Aortic smooth muscle cell (primary cell): Measurements from ENCODE around the gene DDHD1. TPM values are rescaled to one million over a fixed set of nuclear protein-coding genes. Genes with fewer than 3 reads are reported as not detected.

Source experiments
- total RNA-seq: library from RNA; depleted of rRNA; stranded (reverse); fragments of >200 nt; gene quantifications from 2 replicates; pipeline ENCODE4 v1.2.3, GENCODE V29; 2014

DDHD1 gene
- 10.7 and 13.7 TPM in 2 replicates for total RNA-seq

DNA sequence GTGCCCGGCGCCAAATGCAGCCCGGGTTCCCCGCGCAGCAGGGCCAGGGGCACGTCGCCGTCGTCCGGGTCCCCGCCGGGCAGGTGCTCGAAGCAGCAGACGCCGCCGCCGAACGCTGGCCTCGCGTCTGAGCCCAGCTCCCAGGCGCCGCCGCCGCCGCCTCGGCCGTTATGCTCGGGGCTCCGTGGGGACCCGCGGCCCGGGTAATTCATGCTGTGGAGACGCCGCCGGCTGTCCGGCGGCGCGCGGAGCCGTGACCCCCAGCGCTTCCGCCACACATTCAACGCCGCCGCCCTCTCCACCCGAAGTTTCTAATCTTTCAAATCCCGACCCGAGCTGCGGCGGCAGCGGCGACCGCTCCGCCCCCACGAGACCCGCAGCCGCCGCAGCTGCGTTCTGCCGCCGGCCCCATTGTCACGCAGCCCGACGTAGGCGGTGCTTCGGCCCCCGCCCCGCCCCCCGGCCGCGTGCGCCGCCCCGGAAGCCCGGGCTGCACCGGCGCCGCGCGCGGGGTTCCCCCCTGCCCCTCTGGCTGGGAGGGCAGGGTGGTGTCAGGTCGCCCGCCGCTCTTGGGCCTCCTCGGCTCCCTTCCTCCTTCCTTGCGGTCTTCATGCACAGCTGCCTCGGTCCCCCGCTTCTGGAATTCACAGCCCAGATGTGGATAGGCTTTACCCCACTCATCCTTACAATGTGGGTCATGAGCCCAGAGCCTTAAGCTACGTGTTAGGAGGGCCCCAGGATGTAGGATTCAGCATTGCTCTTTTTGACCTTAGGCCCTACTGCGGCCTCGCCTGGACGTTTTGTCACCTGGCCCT, at the start of gene DDHD1:
TSS of gene DDHD1 (minus strand) at position 437 of the 815 bp plus-strand sequence. CDS start at position 212, 225 bp downstream.

Other genes with a start within 250 kb of the DDHD1 start
- gene FERMT2, start 202.3 kb downstream of the DDHD1 start, total RNA-seq: 131 and 149 TPM in 2 replicates